Peyer's patch (tissue), 4 donors: Measurements from ENCODE around the gene F2RL1.
"Not testable (repeated sequence)": the region's sequence is repeated elsewhere in the genome, so short reads cannot be mapped to it uniquely, and the experiment has no call there.

Experiments used
- CTCF ChIP-seq, 6 experiments: fragments of 450-650 bp in 4 of 6; fragments of 200-600 bp in 2 of 6; sonication (generic) in 1 of 6; IDR thresholded peaks; one replicate each; pipeline ENCODE4 v1.5.1; 2017 to 2019; ENCODE audit warnings: antibody characterized with exemption in 6 of 6, mild to moderate bottlenecking in 3 of 6, moderate library complexity in 1 of 6
- POLR2A ChIP-seq, 2 donors: fragments of 450-650 bp; IDR thresholded peaks; one replicate each; pipeline ENCODE4 v1.5.1; 2017; ENCODE audit warnings: antibody characterized with exemption in 2 of 2, mild to moderate bottlenecking in 2 of 2, moderate library complexity in 2 of 2

GRCh38 chr5:76780616-76781015 lies 38.2 kb upstream of the F2RL1 start:
- not testable (repeated sequence) for TF ChIP-seq POLR2A, CTCF (IDR thresholded peaks at IDR 0.05)
